Stomach smooth muscle (tissue), 2 donors: ENCODE results near the gene TAX1BP1.

ENCODE experiments used
- H3K27ac ChIP-seq: one replicate; pipeline ENCODE4 v1.7.0; 2013; ENCODE audit warnings: mild to moderate bottlenecking, low read length, inconsistent platforms
- H3K27me3 ChIP-seq, 2 donors: one replicate each; pipeline ENCODE4 v1.7.0; 2013; ENCODE audit warnings: low read length in 2 of 2; ENCODE audit not compliant: insufficient read depth in 2 of 2, control insufficient read depth in 1 of 2
- H3K36me3 ChIP-seq, 2 donors: one replicate each; pipeline ENCODE4 v1.7.0; 2013; ENCODE audit warnings: low read length in 2 of 2; ENCODE audit not compliant: control insufficient read depth in 2 of 2, insufficient read depth in 2 of 2
- H3K4me1 ChIP-seq: one replicate; pipeline ENCODE4 v1.7.0; 2013; ENCODE audit warnings: low read length; ENCODE audit not compliant: control insufficient read depth, insufficient read depth
- H3K4me3 ChIP-seq, 2 donors: one replicate each; pipeline ENCODE4 v1.7.0; 2013; ENCODE audit warnings: low read length in 2 of 2
- H3K9ac ChIP-seq, 2 donors: one replicate each; pipeline ENCODE4 v1.7.0; 2013; ENCODE audit warnings: low read length in 2 of 2, mild to moderate bottlenecking in 1 of 2
- H3K9me3 ChIP-seq, 2 donors: one replicate each; pipeline ENCODE4 v1.7.0; 2013; ENCODE audit warnings: low read length in 2 of 2; ENCODE audit not compliant: control insufficient read depth in 2 of 2
- donor health status: healthy.
- donor health status: Pancreatic carcinoma.

Gene TAX1BP1

GRCh38 chr7:27868131-27868550 is 128.2 kb downstream of the TAX1BP1 start:
- Histone ChIP-seq H3K36me3 (no peaks in the 10 kb centered on the region), H3K9ac (no peak overlapping the region), H3K4me3 (no peak overlapping the region), H3K9me3 (no peaks in the 10 kb centered on the region), H3K4me1 (no peaks in the 10 kb centered on the region), H3K27me3 (no peaks in the 10 kb centered on the region), H3K27ac (no peak overlapping the region)

- peaks cover 2% of the 10 kb centered on the region for H3K4me1 ChIP-seq
- H3K27ac ChIP-seq, result no peak overlapping the region
- H3K9ac ChIP-seq, result no peak overlapping the region
- no peaks in the 10 kb centered on the region for H3K36me3 ChIP-seq
- no peak overlapping the region for H3K4me3 ChIP-seq
- no peaks in the 10 kb centered on the region for H3K9me3 ChIP-seq
- H3K27me3 ChIP-seq, result no peaks in the 10 kb centered on the region
These were observed 129.1 kb downstream of the TAX1BP1 start for GRCh38 chr7:27869056-27869455.

- H3K36me3 ChIP-seq, result no peaks in the 10 kb centered on the region
- peaks cover 10% of the 10 kb centered on the region for H3K4me1 ChIP-seq
- H3K27ac ChIP-seq, result no peak overlapping the region
- no peak overlapping the region for H3K4me3 ChIP-seq
- H3K9me3 ChIP-seq, result no peaks in the 10 kb centered on the region
- no peak overlapping the region for H3K9ac ChIP-seq
- H3K27me3 ChIP-seq, result no peaks in the 10 kb centered on the region
These were observed 130.6 kb downstream of the TAX1BP1 start for GRCh38 chr7:27870595-27870994.

GRCh38 chr7:27871086-27871485 is 131.1 kb downstream of the TAX1BP1 start:
- H3K4me3 ChIP-seq, result no peak overlapping the region
- H3K36me3 ChIP-seq, result no peaks in the 10 kb centered on the region
- peaks cover 10% of the 10 kb centered on the region for H3K4me1 ChIP-seq
- no peak overlapping the region for H3K27ac ChIP-seq
- H3K9ac ChIP-seq, result no peak overlapping the region
- H3K27me3 ChIP-seq, result no peaks in the 10 kb centered on the region
- no peaks in the 10 kb centered on the region for H3K9me3 ChIP-seq

- Histone ChIP-seq H3K4me1 (peaks cover 10% of the 10 kb centered on the region), H3K27ac (no peak overlapping the region), H3K9me3 (no peaks in the 10 kb centered on the region), H3K27me3 (no peaks in the 10 kb centered on the region), H3K36me3 (no peaks in the 10 kb centered on the region), H3K4me3 (no peak overlapping the region), H3K9ac (no peak overlapping the region)
These were observed 131.9 kb downstream of the TAX1BP1 start for GRCh38 chr7:27871866-27872265.

- Histone ChIP-seq H3K4me3 (no peak overlapping the region), H3K27me3 (no peaks in the 10 kb centered on the region), H3K9me3 (no peaks in the 10 kb centered on the region), H3K4me1 (peaks cover 10% of the 10 kb centered on the region), H3K36me3 (no peaks in the 10 kb centered on the region), H3K27ac (no peak overlapping the region), H3K9ac (no peak overlapping the region)
These were observed 132.7 kb downstream of the TAX1BP1 start for GRCh38 chr7:27872356-27873275.

GRCh38 chr7:27873981-27874957 is 134.3 kb downstream of the TAX1BP1 start:
- H3K4me1 ChIP-seq, result peaks cover 10% of the 10 kb centered on the region
- H3K9ac ChIP-seq, result peak overlapping the region in 1 of 2 donors; percentile 47
- H3K27me3 ChIP-seq, result no peaks in the 10 kb centered on the region
- peak overlapping the region in 1 of 2 donors; percentile 35 for H3K4me3 ChIP-seq
- H3K36me3 ChIP-seq, result no peaks in the 10 kb centered on the region
- H3K27ac ChIP-seq, result no peak overlapping the region
- no peaks in the 10 kb centered on the region for H3K9me3 ChIP-seq

- Histone ChIP-seq H3K9ac (no peak overlapping the region), H3K27ac (no peak overlapping the region), H3K27me3 (no peaks in the 10 kb centered on the region), H3K36me3 (no peaks in the 10 kb centered on the region), H3K4me1 (peaks cover 10% of the 10 kb centered on the region), H3K4me3 (no peak overlapping the region), H3K9me3 (no peaks in the 10 kb centered on the region)
These were observed 135.1 kb downstream of the TAX1BP1 start for GRCh38 chr7:27875061-27875460.

GRCh38 chr7:27875832-27876231 is 135.9 kb downstream of the TAX1BP1 start:
- Histone ChIP-seq H3K4me3 (no peak overlapping the region), H3K9me3 (no peaks in the 10 kb centered on the region), H3K9ac (no peak overlapping the region), H3K36me3 (no peaks in the 10 kb centered on the region), H3K4me1 (peaks cover 10% of the 10 kb centered on the region), H3K27me3 (no peaks in the 10 kb centered on the region), H3K27ac (no peak overlapping the region)

GRCh38 chr7:27876756-27877155 is 136.8 kb downstream of the TAX1BP1 start:
- no peak overlapping the region for H3K9ac ChIP-seq
- H3K4me1 ChIP-seq, result peaks cover 10% of the 10 kb centered on the region
- H3K9me3 ChIP-seq, result no peaks in the 10 kb centered on the region
- H3K4me3 ChIP-seq, result no peak overlapping the region
- H3K27me3 ChIP-seq, result no peaks in the 10 kb centered on the region
- no peak overlapping the region for H3K27ac ChIP-seq
- H3K36me3 ChIP-seq, result no peaks in the 10 kb centered on the region
